ENCODE measurements around the gene ELOVL4. TPM values are rescaled to one million over a fixed set of nuclear protein-coding genes. Genes with fewer than 3 reads are reported as not detected.

ELOVL4 gene
- polyA plus RNA-seq, 1 donor (not counting 4 experiments of a cell fraction or from before 2014, with no cell fraction given) = 6.1 TPM

DNA sequence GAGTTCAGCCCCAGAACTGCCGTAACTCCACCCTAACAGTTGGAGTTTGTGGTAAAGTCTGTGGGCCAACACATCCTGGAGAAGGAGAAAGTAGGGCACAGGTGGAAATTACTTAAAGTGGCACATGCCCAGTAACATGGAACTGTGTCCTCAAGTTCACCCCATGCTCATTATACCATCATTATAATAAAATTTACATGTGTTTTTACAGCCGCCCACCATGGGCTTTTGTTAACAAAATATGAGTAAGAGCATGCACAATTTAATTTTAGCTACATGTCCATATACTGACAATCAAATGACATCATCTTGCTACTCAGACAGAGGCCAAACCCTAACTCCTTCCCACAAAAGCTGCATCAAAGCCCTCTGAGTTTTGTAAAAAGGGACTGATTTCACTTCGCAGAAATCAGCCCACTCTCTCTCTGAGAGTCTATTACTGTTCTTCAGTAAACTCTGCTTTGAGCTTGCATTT lies 17.3 kb upstream of the ELOVL4 start:
- Histone ChIP-seq H3K9me3 (ENCODE audit: control insufficient read depth, low read depth, low read length) (no peaks in the 10 kb centered on the region), H3K4me2 (ENCODE audit: control insufficient read depth, extremely low read depth, insufficient read depth, low read depth, low read length) (no peak overlapping the region), H3K27me3 (ENCODE audit: control insufficient read depth, extremely low read depth, insufficient read depth, low read length) (peaks cover 7% of the 10 kb centered on the region), H3K27ac (ENCODE audit: control insufficient read depth, insufficient read depth, low read length) (no peak overlapping the region), H3K79me2 (ENCODE audit: control insufficient read depth, insufficient read depth, low read length) (no peaks in the 10 kb centered on the region), H2AFZ (ENCODE audit: control insufficient read depth, low read length) (no peak overlapping the region), H3K9ac (ENCODE audit: control insufficient read depth, extremely low read depth, insufficient read depth, low read length) (no peak overlapping the region), H3K36me3 (ENCODE audit: control insufficient read depth in 2 of 2, extremely low read depth in 1 of 2, insufficient read depth in 2 of 2, low read length in 2 of 2) (no peaks in the 10 kb centered on the region), H3K9me1 (ENCODE audit: control insufficient read depth, extremely low read depth, insufficient read depth, low read length) (no peaks in the 10 kb centered on the region), H3K4me1 (ENCODE audit: control insufficient read depth, extremely low read depth, insufficient read depth, low read length) (no peaks in the 10 kb centered on the region), H4K20me1 (ENCODE audit: control insufficient read depth, extremely low read depth, insufficient read depth, low read length) (no peaks in the 10 kb centered on the region), H3K4me3 (ENCODE audit: control insufficient read depth in 2 of 3, extremely low read depth in 1 of 3, insufficient read depth in 2 of 3, low read depth in 1 of 3, low read length in 3 of 3) (no peak overlapping the region)
- DNase-seq (ENCODE audit: low read depth, low spot score) (no peak), FAIRE-seq (no peak)
- TF ChIP-seq, protein P1, sequence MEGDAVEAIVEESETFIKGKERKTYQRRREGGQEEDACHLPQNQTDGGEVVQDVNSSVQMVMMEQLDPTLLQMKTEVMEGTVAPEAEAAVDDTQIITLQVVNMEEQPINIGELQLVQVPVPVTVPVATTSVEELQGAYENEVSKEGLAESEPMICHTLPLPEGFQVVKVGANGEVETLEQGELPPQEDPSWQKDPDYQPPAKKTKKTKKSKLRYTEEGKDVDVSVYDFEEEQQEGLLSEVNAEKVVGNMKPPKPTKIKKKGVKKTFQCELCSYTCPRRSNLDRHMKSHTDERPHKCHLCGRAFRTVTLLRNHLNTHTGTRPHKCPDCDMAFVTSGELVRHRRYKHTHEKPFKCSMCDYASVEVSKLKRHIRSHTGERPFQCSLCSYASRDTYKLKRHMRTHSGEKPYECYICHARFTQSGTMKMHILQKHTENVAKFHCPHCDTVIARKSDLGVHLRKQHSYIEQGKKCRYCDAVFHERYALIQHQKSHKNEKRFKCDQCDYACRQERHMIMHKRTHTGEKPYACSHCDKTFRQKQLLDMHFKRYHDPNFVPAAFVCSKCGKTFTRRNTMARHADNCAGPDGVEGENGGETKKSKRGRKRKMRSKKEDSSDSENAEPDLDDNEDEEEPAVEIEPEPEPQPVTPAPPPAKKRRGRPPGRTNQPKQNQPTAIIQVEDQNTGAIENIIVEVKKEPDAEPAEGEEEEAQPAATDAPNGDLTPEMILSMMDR (optimal IDR thresholded peaks at IDR 0.05 in 1 of 3, IDR thresholded peaks at IDR 0.05 in 1 of 3, conservative IDR thresholded peaks at IDR 0.05 in 1 of 3; ENCODE audit: extremely low read depth in 1 of 3, insufficient read depth in 2 of 3, low read length in 3 of 3) = no peak
- no peak for TF ChIP-seq EZH2 (IDR thresholded peaks at IDR 0.05; ENCODE audit: low read length)
- dilution Hi-C loops (cut with MboI; ENCODE audit: extremely low pct_ligation_motif_present, low sequenced_read_pairs) = no loop called here

DNA sequence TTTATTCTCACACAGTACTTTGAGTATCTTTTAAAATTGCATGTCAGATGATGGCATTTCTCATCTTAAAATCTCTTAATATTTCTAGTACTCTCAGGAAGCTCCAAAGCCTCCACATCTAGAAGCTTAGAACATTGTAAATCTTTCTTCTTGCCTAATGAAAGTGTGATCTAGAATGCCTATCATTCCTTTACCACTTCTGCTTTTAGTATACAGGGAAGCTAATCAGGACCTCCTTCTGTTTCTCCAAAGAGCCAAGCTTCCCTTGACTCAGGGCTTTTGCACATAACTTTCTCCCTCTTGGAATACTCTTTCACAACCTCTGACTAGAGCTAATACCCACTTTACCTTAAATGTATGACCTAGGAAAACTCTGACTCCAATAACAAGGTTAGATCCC lies 7.5 kb upstream of the ELOVL4 start:
- Histone ChIP-seq H3K36me3 (ENCODE audit: control insufficient read depth in 2 of 2, extremely low read depth in 1 of 2, insufficient read depth in 2 of 2, low read length in 2 of 2) (no peaks in the 10 kb centered on the region), H3K4me2 (ENCODE audit: control insufficient read depth, extremely low read depth, insufficient read depth, low read depth, low read length) (no peak overlapping the region), H4K20me1 (ENCODE audit: control insufficient read depth, extremely low read depth, insufficient read depth, low read length) (no peaks in the 10 kb centered on the region), H3K9me1 (ENCODE audit: control insufficient read depth, extremely low read depth, insufficient read depth, low read length) (no peaks in the 10 kb centered on the region), H3K79me2 (ENCODE audit: control insufficient read depth, insufficient read depth, low read length) (no peaks in the 10 kb centered on the region), H3K9ac (ENCODE audit: control insufficient read depth, extremely low read depth, insufficient read depth, low read length) (no peak overlapping the region), H3K9me3 (ENCODE audit: control insufficient read depth, low read depth, low read length) (no peaks in the 10 kb centered on the region), H3K4me1 (ENCODE audit: control insufficient read depth, extremely low read depth, insufficient read depth, low read length) (no peaks in the 10 kb centered on the region), H3K4me3 (ENCODE audit: control insufficient read depth in 2 of 3, extremely low read depth in 1 of 3, insufficient read depth in 2 of 3, low read depth in 1 of 3, low read length in 3 of 3) (no peak overlapping the region), H3K27ac (ENCODE audit: control insufficient read depth, insufficient read depth, low read length) (no peak overlapping the region), H2AFZ (ENCODE audit: control insufficient read depth, low read length) (no peak overlapping the region), H3K27me3 (ENCODE audit: control insufficient read depth, extremely low read depth, insufficient read depth, low read length) (no peaks in the 10 kb centered on the region)
- TF ChIP-seq, protein P1 (optimal IDR thresholded peaks at IDR 0.05 in 1 of 3, IDR thresholded peaks at IDR 0.05 in 1 of 3, conservative IDR thresholded peaks at IDR 0.05 in 1 of 3; ENCODE audit: extremely low read depth in 1 of 3, insufficient read depth in 2 of 3, low read length in 3 of 3) = no peak
- no peak for TF ChIP-seq EZH2 (IDR thresholded peaks at IDR 0.05; ENCODE audit: low read length)
- FAIRE-seq = no peak
- DNase-seq (ENCODE audit: low read depth, low spot score) = no peak
- dilution Hi-C loops (cut with MboI; ENCODE audit: extremely low pct_ligation_motif_present, low sequenced_read_pairs) = no loop called here
